NCI-H345 (cell line): Measurements from ENCODE around the gene SLIT1.
A peak's percentile ranks its signal among the peaks of the same experiment; 100 is the strongest.

Source experiments
- DNase-seq: peaks from one replicate; lab custom pipeline; 2025; lab: John Stamatoyannopoulos, UW

SLIT1 gene

GRCh38 chr10:97080051-97080776 lies 105.5 kb downstream of the SLIT1 start:
- no peak for DNase-seq

GRCh38 chr10:97079448-97079847 lies 106.3 kb downstream of the SLIT1 start:
- DNase-seq = no peak

GRCh38 chr10:97078938-97079445 lies 106.8 kb downstream of the SLIT1 start:
- no peak for DNase-seq

GRCh38 chr10:97078261-97078937 lies 107.4 kb downstream of the SLIT1 start:
- no peak for DNase-seq

GRCh38 chr10:97076781-97077180 lies 109.0 kb downstream of the SLIT1 start:
- DNase-seq = no peak

GRCh38 chr10:97075961-97076525 lies 109.7 kb downstream of the SLIT1 start:
- DNase-seq = peak; percentile 22

GRCh38 chr10:97075421-97075820 lies 110.3 kb downstream of the SLIT1 start:
- DNase-seq = no peak

GRCh38 chr10:97074256-97075145 lies 111.3 kb downstream of the SLIT1 start:
- no peak for DNase-seq

GRCh38 chr10:97072851-97073665 lies 112.7 kb downstream of the SLIT1 start:
- DNase-seq = peak; percentile 73

GRCh38 chr10:97071496-97071895 lies 114.3 kb downstream of the SLIT1 start:
- no peak for DNase-seq

- DNase-seq = no peak
Observed at GRCh38 chr10:97069576-97070362, 116.0 kb downstream of the SLIT1 start.

GRCh38 chr10:97069026-97069425 lies 116.7 kb downstream of the SLIT1 start:
- DNase-seq = no peak

- DNase-seq = no peak
Observed at GRCh38 chr10:97067716-97068391, 117.9 kb downstream of the SLIT1 start.

- no peak for DNase-seq
Observed at GRCh38 chr10:97066877-97067555, 118.7 kb downstream of the SLIT1 start.

GRCh38 chr10:97065686-97066660 lies 119.8 kb downstream of the SLIT1 start:
- DNase-seq = peak; percentile 17

- DNase-seq = peak; percentile 80
Observed at GRCh38 chr10:97065128-97065527, 120.6 kb downstream of the SLIT1 start.

GRCh38 chr10:97063983-97064837 lies 121.5 kb downstream of the SLIT1 start:
- peak; percentile 25 for DNase-seq
